ENCODE data around the gene METTL13.

The METTL13 gene

DNA sequence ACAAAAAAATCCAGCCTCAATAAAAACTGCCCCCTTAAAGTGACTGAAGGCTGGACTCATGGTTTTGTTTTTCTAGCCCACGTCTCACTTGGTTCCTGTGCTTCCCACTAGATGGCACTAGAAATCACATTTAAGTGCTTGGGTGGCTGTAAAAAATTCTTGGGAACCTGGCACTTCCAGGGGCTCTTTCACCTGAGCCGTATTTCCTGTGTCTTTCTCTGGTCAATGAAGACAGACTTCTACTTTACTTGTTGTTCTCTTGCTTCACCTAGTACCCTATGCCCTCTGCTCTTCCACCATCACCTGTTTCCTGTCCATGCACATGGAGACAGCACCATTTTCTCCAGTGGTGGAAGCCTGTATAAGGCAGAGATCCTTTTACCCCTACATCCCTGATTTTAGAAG lies 20.0 kb downstream of the METTL13 start:
- no peak for DNase-seq (ENCODE audit: low read depth in 1 of 2, low spot score in 1 of 2)

DNA sequence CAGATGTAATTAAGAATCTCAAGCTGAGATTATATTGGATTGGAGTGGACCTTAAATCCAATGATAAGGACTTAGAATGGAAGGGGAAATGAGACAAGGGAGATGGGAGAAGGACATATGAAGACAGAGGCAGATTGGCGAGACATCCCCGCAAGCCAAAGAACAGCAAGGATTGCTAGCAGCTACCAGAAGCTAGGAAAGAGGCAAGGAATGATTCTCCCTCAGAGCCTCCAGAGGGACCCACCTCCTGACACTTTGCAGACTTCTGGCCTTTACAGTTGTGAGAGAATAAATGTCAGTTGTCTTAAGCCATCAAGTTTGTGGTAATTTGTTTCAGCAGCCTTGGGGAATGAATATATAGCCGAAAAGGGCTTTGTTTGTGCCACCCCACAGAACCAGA lies 20.7 kb downstream of the METTL13 start:
- DNase-seq (ENCODE audit: low read depth in 1 of 2, low spot score in 1 of 2): no peak

DNA sequence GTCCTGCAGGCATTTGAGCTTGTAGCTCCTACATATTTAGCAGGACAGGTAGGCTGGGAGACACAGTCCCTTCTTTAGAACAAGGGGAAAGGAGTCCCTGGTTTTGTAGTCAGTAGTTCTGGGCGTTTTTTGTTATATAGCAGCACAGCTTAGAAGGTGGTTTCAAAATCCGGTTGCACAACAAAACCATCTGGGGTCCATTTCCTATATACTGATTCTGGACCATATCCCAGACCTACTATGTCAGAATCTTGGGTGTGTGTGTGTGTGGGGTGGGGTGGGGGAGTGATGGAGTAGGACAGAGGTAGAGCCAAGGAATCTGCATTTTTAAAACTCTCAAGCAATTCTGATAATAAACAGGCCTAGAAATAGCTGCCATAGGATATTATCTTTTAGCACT lies 21.6 kb downstream of the METTL13 start:
- DNase-seq (ENCODE audit: low read depth in 1 of 2, low spot score in 1 of 2): no peak

GRCh38 chr1:171803461-171804022 lies 22.1 kb downstream of the METTL13 start:
- no peak for DNase-seq (ENCODE audit: low read depth in 1 of 2, low spot score in 1 of 2)

DNA sequence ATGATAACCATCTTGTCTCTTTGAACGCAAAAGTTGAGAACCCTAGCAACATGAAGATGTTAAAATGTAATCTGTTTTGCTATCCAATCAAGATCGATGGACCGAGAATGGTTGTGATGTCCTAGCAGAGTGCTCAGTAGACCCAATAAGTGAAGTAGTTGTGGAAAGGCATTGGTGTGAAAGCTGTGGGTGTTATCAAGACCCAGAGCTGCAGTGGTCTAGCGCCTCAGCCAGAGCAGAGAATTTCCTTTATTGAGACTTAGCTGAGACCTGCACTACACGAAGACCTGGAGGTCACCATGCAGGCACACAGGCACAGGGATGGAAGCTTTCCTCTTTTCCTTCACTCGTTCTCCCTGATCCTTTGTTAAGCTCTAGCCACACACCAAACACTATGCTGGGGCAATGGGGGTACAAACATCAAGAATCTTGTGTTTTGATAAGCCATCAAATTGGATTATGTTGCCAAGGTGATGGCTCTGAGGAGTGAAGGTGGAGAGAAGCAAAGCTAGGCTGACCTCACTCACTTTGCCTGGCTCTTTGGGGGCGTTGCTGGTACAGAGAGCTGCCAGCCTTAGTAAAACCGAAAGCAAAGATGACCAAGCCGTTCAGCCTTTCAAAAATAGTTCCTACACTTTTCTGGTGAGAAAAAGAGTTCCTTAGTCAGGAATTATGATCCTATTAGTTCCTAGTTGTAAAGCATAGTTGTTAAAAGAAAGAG lies 24.1 kb downstream of the METTL13 start:
- no peak for DNase-seq (ENCODE audit: low read depth in 1 of 2, low spot score in 1 of 2)

DNA sequence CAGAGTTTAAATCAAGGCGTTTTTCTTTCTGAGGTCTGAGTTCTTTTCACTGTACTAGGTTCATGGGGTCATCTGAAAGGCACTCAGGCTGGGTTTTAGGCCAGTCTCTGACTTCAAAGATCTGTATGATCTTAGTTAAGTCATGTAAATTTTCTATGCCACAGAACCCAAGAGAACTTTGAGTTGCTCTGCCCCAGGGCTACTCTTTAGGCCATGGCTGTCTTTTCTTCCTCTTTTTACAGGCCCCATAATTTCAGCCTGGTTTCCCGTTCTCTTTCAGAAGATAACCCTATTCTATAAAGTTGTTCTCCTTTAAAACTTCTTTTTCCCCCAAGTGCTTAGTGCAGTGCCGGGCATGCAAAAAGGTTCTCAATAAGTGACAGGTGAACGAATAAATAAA lies 26.1 kb downstream of the METTL13 start:
- no peak for DNase-seq (ENCODE audit: low read depth in 1 of 2, low spot score in 1 of 2)

DNA sequence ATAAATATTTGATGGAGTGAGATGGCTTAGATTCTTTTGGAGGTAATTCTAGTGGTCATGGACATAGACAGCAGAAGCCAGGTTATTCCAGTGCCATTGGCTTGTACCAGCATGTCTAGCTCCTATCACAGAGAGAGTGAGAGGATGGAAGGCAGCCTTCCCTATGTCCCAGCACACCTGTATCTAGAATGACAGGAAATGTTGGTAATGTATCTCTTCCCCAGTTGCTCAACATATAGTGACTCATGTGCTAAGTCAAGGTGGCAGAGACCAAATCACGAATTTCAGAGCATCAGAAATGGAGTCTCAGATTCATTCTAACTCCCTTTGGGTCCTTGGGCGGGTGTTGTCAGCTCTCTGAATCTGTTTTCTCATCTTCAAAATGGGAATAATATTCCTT lies 28.4 kb downstream of the METTL13 start:
- no peak for DNase-seq (ENCODE audit: low read depth in 1 of 2, low spot score in 1 of 2)

DNA sequence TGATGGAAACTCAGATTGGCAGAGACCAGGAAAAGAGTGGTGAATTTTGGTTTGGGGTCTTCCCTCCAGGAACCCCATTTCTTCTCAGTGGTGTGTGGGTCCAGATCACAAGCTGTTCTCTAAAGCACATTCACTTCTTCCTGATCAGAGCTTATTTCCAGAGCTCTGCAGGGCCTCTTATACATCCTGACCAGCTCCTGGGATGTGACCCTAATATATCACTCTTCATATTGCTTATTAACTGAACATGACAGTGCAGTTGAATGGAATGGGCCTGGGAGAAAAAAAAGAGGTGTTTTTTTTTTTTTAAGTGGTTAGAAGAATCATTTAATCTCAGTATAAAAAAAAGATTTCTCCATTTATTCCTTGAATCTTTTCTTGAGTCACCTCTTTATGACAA lies 30.2 kb downstream of the METTL13 start:
- no peak for DNase-seq (ENCODE audit: low read depth in 1 of 2, low spot score in 1 of 2)

- DNase-seq (ENCODE audit: low read depth in 1 of 2, low spot score in 1 of 2): no peak
Measured at GRCh38 chr1:171814692-171815091, 33.2 kb downstream of the METTL13 start.

GRCh38 chr1:171816300-171816901 lies 34.9 kb downstream of the METTL13 start:
- DNase-seq (ENCODE audit: low read depth in 1 of 2, low spot score in 1 of 2): no peak

GRCh38 chr1:171817511-171818265 lies 36.2 kb downstream of the METTL13 start:
- DNase-seq (ENCODE audit: low read depth in 1 of 2, low spot score in 1 of 2): peak in 1 of 2 donors; percentile 50

DNA sequence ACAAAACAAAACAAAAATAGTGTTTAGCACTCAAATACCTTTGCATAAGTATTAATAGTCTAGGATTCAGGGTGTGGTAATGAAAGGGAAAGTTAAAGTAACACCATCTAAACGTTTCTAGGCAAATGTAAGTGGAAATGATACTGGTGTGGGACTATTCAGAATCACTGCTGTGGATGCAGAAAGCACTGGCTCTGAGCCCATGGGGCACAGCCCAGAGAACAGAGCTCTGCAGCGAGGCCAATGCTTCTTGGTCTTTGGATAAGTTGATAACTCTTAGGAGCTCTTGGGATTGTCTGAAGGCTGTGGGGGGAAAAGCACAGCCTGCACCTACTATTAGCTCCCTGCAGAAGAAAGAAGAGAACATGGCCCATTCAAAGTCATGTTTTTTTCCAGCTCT lies 38.5 kb downstream of the METTL13 start:
- DNase-seq (ENCODE audit: low read depth in 1 of 2, low spot score in 1 of 2): no peak

GRCh38 chr1:171826973-171827372 lies 45.5 kb downstream of the METTL13 start:
- no peak for DNase-seq (ENCODE audit: low read depth in 1 of 2, low spot score in 1 of 2)

- DNase-seq (ENCODE audit: low read depth in 1 of 2, low spot score in 1 of 2): no peak
Measured at GRCh38 chr1:171828794-171829193, 47.3 kb downstream of the METTL13 start.

- no peak for DNase-seq (ENCODE audit: low read depth in 1 of 2, low spot score in 1 of 2)
Measured at GRCh38 chr1:171833091-171833825, 51.8 kb downstream of the METTL13 start.

GRCh38 chr1:171834821-171835220 lies 53.4 kb downstream of the METTL13 start:
- DNase-seq (ENCODE audit: low read depth in 1 of 2, low spot score in 1 of 2): no peak

GRCh38 chr1:171835891-171836290 lies 54.4 kb downstream of the METTL13 start:
- DNase-seq (ENCODE audit: low read depth in 1 of 2, low spot score in 1 of 2): no peak

GRCh38 chr1:171841050-171841910 lies 59.8 kb downstream of the METTL13 start, which contains the start of gene DNM3:
Gene DNM3 (plus strand): TSS chr1:171841498. CDS start chr1:171841657, 159 bp downstream.
- DNase-seq (ENCODE audit: low read depth in 1 of 2, low spot score in 1 of 2): peak; percentile 58 to 63

DNA sequence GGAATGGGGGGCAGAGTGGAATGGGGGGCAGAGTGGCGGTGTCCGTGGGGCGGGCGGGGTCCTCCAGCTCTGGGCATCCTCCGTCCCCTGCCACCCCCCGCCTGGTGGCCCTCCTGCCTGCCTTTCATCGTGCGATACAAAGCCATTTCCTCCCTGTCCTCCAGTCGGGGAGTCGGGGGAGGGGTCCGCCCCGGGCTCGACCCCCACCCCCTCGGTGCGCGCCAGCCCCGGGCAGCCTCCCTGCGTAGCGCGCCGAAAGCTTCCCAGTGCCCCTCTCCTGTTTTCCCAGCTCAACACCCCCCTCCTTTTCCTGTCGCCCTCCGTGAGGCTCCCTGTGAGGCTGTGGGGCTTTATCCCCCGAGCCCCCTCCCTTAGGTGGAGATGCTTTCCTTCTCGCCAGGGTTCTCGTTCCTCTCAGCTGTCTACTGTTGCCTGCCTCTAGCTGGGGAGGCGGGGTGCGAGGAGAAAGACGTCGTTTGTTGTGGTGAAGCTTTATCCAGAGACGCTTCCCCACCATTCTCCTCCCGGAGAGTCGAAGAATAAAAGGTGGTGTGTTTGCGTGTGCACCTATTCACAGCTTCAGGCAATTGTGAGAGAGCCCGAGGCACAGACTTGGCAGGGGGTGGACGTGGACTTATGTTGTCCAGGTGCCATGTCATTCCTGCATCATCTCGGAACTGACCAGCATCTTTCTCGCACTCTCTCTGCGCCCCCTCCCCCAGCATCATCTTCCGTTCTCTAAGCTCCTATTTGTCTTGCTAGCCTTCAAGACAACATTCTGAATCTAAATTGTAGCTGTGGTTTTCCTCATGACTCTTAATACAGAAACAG lies 60.7 kb downstream of the METTL13 start:
- DNase-seq (ENCODE audit: low read depth in 1 of 2, low spot score in 1 of 2): no peak

Measured in activated CD4-positive, alpha-beta T cell treated with anti-CD3 and anti-CD28 coated beads, Interleukin-2, amount 50 U/mL, for 24 hours (primary cell).